HepG2 (cell line): Measurements from ENCODE around the gene PJA2. TPM values are rescaled to one million over a fixed set of nuclear protein-coding genes. Genes with fewer than 3 reads are reported as not detected.

ENCODE experiments used
- BORCS8-MEF2B ChIP-seq: sonication (generic); formaldehyde crosslinking; IDR thresholded peaks from 2 replicates; pipeline ENCODE4 v1.8.0; 2022; ENCODE audit warnings: mild to moderate bottlenecking, missing genetic modification reagents
- CCDC6 ChIP-seq: sonication (generic); formaldehyde crosslinking; IDR thresholded peaks from 2 replicates; pipeline ENCODE4 v1.8.1; 2022; ENCODE audit warnings: mild to moderate bottlenecking, missing genetic modification reagents, moderate library complexity
- EED ChIP-seq: sonication (generic); formaldehyde crosslinking; IDR thresholded peaks from 2 replicates; pipeline ENCODE4 v1.5.0; 2020; ENCODE audit warnings: mild to moderate bottlenecking, missing genetic modification reagents
- JUNB ChIP-seq: sonication (generic); formaldehyde crosslinking; IDR thresholded peaks from 2 replicates; pipeline ENCODE4 v1.8.0; 2022; ENCODE audit warnings: missing genetic modification reagents, mild to moderate bottlenecking, borderline replicate concordance
- KDM5A ChIP-seq: fragments of 200-600 bp; sonication (generic); IDR thresholded peaks from 2 replicates; pipeline ENCODE4 v1.7.0; 2018; ENCODE audit warnings: antibody characterized with exemption, mild to moderate bottlenecking, low read length, borderline replicate concordance
- KMT2B ChIP-seq: IDR thresholded peaks from 2 replicates; pipeline ENCODE4 v1.6.1; 2016; ENCODE audit warnings: missing genetic modification reagents, missing compliant biosample characterization
- RAD21 ChIP-seq: fragments of 450-650 bp; formaldehyde crosslinking; IDR thresholded peaks from 2 replicates; pipeline ENCODE4 v1.5.0; 2020; ENCODE audit warnings: mild to moderate bottlenecking
- ZNF543 ChIP-seq: sonication (generic); formaldehyde crosslinking; IDR thresholded peaks from 2 replicates; pipeline ENCODE4 v1.4.0; 2020; ENCODE audit warnings: mild to moderate bottlenecking, missing genetic modification reagents
- ZNF724P ChIP-seq: sonication (generic); formaldehyde crosslinking; IDR thresholded peaks from 2 replicates; pipeline ENCODE4 v1.8.0; 2022; ENCODE audit warnings: missing genetic modification reagents, borderline replicate concordance
- ZSCAN21 ChIP-seq: sonication (generic); formaldehyde crosslinking; IDR thresholded peaks from 2 replicates; pipeline ENCODE4 v1.8.0; 2022; ENCODE audit warnings: mild to moderate bottlenecking, missing genetic modification reagents, moderate library complexity, borderline replicate concordance
- polyA plus RNA-seq, 8 experiments: library from polyadenylated mRNA; depleted of rRNA in 3 of 8; stranded (reverse) in 7 of 8; unstranded in 1 of 8; fragments of >200 nt; fragmentation: Illumina TruSeq in 4 of 8; extraction: Trizol in 4 of 8; gene quantifications; 2 replicates each; pipeline versions ENCODE4 v1.2.1 to v1.2.3, GENCODE V29; 2011 to 2016; ENCODE audit warnings: low read depth in 4 of 8, missing spikeins in 1 of 8, mixed read lengths in 1 of 8; ENCODE audit not compliant: insufficient read depth in 1 of 8
- total RNA-seq, 5 experiments: library from RNA; depleted of rRNA; stranded (reverse); fragments of >200 nt; fragmentation: Illumina TruSeq; extraction: Trizol; gene quantifications; 2 replicates each; pipeline ENCODE4 v1.2.3, GENCODE V29; 2016; ENCODE audit warnings: low read depth in 1 of 5
- TF ChIP-seq, protein P1 (sequence below): sonication (generic); formaldehyde crosslinking; IDR thresholded peaks from 2 replicates; pipeline ENCODE4 v1.4.0; 2020; ENCODE audit warnings: missing genetic modification reagents
- TF ChIP-seq, protein P2 (sequence below): sonication (generic); formaldehyde crosslinking; IDR thresholded peaks from 2 replicates; pipeline ENCODE4 v1.8.0; 2022; ENCODE audit warnings: mild to moderate bottlenecking, missing genetic modification reagents, moderate library complexity
- TF ChIP-seq, protein P3 (sequence below): IDR thresholded peaks from 2 replicates; pipeline ENCODE4 v1.6.1; 2016; ENCODE audit warnings: low read depth, control low read depth
- TF ChIP-seq, protein P4 (sequence below): sonication (generic); formaldehyde crosslinking; IDR thresholded peaks from 2 replicates; pipeline ENCODE4 v1.5.0; 2020; ENCODE audit warnings: missing genetic modification reagents
- TF ChIP-seq, protein P5 (sequence below): sonication (generic); formaldehyde crosslinking; IDR thresholded peaks from 2 replicates; pipeline ENCODE4 v1.4.0; 2020; ENCODE audit warnings: mild to moderate bottlenecking, missing genetic modification reagents
- TF ChIP-seq, protein P6 (sequence below): sonication (generic); formaldehyde crosslinking; IDR thresholded peaks from 2 replicates; pipeline ENCODE4 v1.5.0; 2020; ENCODE audit warnings: mild to moderate bottlenecking, missing genetic modification reagents, moderate library complexity

Gene PJA2
- total and polyA plus RNA-seq, 2 of the 13 experiments (the other 11 are each of a cell fraction or from before 2014, with no cell fraction given) = 39.4 to 41.4 TPM

DNA sequence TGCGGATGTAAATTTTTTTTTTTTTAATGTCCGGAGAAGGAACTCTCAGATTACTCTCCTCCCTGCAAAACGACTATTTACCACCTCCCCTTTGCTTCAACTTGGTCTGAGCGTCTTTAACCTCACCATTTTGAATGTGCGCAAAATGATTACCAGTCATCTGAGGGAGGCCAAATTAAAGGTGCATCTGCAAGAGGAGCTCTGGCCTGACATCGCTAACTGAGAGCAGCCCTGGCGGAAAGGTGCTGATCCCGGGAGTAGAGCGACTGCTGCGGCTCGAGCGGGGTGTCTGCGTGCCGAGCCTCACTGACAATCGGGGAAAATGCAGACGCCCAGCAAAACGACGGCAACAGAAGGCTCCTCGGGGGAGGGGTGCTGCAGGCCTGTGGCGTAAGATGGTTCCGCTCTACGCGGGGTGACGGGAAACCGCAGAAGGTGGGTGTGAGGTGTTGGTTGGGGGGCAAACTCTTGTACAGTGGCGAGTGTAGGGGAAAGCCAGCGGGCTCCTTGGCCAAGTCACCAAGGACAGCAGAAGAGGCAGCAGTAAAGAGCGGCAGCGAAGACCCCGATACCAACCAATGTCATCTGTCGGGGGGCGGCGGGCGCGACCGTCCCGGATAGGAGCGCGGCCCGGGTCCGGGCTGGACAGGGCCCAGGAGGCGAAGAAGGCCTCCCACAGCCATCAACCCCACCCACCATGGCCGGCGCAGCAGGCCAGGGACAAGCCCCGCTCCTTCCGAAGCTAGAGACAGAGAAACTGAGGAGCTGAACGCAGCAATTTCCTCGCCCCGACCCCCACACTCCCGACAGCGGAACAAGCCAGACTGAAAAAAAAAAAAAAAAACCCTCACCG lies 557 bp downstream of the PJA2 start (continued):
- peak; percentile 23; the same call in 1 of the 2 replicates for TF ChIP-seq ZSCAN21 (CRISPR knock-in tag)
- TF ChIP-seq EED (CRISPR knock-in tag) = no peak
- TF ChIP-seq, protein P1, sequence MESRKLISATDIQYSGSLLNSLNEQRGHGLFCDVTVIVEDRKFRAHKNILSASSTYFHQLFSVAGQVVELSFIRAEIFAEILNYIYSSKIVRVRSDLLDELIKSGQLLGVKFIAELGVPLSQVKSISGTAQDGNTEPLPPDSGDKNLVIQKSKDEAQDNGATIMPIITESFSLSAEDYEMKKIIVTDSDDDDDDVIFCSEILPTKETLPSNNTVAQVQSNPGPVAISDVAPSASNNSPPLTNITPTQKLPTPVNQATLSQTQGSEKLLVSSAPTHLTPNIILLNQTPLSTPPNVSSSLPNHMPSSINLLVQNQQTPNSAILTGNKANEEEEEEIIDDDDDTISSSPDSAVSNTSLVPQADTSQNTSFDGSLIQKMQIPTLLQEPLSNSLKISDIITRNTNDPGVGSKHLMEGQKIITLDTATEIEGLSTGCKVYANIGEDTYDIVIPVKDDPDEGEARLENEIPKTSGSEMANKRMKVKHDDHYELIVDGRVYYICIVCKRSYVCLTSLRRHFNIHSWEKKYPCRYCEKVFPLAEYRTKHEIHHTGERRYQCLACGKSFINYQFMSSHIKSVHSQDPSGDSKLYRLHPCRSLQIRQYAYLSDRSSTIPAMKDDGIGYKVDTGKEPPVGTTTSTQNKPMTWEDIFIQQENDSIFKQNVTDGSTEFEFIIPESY (CRISPR knock-in tag) = no peak
- peak; percentile 62 for TF ChIP-seq KMT2B
- peak; percentile 35; the same call in 1 of the 2 replicates for TF ChIP-seq JUNB (CRISPR knock-in tag)
- TF ChIP-seq, protein P2, sequence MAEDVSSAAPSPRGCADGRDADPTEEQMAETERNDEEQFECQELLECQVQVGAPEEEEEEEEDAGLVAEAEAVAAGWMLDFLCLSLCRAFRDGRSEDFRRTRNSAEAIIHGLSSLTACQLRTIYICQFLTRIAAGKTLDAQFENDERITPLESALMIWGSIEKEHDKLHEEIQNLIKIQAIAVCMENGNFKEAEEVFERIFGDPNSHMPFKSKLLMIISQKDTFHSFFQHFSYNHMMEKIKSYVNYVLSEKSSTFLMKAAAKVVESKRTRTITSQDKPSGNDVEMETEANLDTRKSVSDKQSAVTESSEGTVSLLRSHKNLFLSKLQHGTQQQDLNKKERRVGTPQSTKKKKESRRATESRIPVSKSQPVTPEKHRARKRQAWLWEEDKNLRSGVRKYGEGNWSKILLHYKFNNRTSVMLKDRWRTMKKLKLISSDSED (CRISPR knock-in tag) = no peak
- TF ChIP-seq, protein P3, sequence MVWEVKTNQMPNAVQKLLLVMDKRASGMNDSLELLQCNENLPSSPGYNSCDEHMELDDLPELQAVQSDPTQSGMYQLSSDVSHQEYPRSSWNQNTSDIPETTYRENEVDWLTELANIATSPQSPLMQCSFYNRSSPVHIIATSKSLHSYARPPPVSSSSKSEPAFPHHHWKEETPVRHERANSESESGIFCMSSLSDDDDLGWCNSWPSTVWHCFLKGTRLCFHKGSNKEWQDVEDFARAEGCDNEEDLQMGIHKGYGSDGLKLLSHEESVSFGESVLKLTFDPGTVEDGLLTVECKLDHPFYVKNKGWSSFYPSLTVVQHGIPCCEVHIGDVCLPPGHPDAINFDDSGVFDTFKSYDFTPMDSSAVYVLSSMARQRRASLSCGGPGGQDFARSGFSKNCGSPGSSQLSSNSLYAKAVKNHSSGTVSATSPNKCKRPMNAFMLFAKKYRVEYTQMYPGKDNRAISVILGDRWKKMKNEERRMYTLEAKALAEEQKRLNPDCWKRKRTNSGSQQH (CRISPR knock-in tag) = 0 out of 2 replicates have a peak, but pooled peaks have one; percentile 27
- TF ChIP-seq, protein P4, sequence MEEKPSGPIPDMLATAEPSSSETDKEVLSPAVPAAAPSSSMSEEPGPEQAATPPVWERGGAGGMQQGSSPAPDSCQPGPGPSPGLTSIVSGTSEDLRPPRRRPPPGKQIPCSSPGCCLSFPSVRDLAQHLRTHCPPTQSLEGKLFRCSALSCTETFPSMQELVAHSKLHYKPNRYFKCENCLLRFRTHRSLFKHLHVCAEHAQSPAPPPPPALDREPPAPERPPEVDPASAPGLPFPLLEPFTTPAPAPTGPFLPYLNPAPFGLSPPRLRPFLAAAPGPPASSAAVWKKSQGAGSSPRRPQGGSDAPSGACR (CRISPR knock-in tag) = no peak; the same call in 1 of the 2 replicates
- TF ChIP-seq CCDC6 = 0 out of 2 replicates have a peak, but pooled peaks have one; percentile 59
- TF ChIP-seq, protein P5, sequence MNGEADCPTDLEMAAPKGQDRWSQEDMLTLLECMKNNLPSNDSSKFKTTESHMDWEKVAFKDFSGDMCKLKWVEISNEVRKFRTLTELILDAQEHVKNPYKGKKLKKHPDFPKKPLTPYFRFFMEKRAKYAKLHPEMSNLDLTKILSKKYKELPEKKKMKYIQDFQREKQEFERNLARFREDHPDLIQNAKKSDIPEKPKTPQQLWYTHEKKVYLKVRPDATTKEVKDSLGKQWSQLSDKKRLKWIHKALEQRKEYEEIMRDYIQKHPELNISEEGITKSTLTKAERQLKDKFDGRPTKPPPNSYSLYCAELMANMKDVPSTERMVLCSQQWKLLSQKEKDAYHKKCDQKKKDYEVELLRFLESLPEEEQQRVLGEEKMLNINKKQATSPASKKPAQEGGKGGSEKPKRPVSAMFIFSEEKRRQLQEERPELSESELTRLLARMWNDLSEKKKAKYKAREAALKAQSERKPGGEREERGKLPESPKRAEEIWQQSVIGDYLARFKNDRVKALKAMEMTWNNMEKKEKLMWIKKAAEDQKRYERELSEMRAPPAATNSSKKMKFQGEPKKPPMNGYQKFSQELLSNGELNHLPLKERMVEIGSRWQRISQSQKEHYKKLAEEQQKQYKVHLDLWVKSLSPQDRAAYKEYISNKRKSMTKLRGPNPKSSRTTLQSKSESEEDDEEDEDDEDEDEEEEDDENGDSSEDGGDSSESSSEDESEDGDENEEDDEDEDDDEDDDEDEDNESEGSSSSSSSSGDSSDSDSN = peak; percentile 73
- TF ChIP-seq, protein P6, sequence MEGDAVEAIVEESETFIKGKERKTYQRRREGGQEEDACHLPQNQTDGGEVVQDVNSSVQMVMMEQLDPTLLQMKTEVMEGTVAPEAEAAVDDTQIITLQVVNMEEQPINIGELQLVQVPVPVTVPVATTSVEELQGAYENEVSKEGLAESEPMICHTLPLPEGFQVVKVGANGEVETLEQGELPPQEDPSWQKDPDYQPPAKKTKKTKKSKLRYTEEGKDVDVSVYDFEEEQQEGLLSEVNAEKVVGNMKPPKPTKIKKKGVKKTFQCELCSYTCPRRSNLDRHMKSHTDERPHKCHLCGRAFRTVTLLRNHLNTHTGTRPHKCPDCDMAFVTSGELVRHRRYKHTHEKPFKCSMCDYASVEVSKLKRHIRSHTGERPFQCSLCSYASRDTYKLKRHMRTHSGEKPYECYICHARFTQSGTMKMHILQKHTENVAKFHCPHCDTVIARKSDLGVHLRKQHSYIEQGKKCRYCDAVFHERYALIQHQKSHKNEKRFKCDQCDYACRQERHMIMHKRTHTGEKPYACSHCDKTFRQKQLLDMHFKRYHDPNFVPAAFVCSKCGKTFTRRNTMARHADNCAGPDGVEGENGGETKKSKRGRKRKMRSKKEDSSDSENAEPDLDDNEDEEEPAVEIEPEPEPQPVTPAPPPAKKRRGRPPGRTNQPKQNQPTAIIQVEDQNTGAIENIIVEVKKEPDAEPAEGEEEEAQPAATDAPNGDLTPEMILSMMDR = 0 out of 2 replicates have a peak, but pooled peaks have one; percentile 2
- TF ChIP-seq KDM5A = 0 out of 2 replicates have a peak, but pooled peaks have one; percentile 44
- TF ChIP-seq BORCS8-MEF2B = no peak; the same call in 1 of the 2 replicates
- no peak for TF ChIP-seq ZNF724P
- peak; percentile 31; the same call in 1 of the 2 replicates for TF ChIP-seq RAD21
- 0 out of 2 replicates have a peak, but pooled peaks have one; percentile 27 for TF ChIP-seq ZNF543 (CRISPR knock-in tag)
